ENCODE measurements around the gene SLC12A5.

DNA sequence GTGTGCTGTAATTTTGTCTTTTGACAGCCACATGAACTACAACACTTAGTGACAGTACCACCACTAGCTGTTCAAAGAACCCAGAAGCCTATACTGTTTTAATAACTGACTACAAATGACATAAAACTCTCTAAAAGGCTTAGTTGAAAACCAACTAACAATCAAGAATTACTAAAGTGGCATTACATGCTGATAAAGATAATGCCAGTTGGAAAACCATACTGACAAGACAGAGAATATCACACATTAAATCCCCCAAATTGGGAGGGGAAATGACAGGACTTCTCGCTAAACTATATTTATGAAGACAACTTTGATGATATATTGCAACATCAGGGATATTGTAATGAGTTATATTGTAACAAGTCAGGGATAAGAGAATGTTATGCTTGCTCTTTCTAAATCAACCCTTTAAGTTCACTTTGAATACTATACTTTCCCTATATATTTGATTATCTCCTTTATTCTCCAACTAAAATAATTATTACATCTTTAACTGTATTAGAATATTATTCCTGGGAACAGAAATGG is 54.6 kb downstream of the SLC12A5 start:
- TF ChIP-seq, protein P1, sequence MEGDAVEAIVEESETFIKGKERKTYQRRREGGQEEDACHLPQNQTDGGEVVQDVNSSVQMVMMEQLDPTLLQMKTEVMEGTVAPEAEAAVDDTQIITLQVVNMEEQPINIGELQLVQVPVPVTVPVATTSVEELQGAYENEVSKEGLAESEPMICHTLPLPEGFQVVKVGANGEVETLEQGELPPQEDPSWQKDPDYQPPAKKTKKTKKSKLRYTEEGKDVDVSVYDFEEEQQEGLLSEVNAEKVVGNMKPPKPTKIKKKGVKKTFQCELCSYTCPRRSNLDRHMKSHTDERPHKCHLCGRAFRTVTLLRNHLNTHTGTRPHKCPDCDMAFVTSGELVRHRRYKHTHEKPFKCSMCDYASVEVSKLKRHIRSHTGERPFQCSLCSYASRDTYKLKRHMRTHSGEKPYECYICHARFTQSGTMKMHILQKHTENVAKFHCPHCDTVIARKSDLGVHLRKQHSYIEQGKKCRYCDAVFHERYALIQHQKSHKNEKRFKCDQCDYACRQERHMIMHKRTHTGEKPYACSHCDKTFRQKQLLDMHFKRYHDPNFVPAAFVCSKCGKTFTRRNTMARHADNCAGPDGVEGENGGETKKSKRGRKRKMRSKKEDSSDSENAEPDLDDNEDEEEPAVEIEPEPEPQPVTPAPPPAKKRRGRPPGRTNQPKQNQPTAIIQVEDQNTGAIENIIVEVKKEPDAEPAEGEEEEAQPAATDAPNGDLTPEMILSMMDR (IDR thresholded peaks at IDR 0.05 in 4 of 5, conservative IDR thresholded peaks at IDR 0.05 in 1 of 5): no peak
- TF ChIP-seq POLR2A (IDR thresholded peaks at IDR 0.05): no peak

Measured in gastrocnemius medialis (tissue), 4 donors.